GM19328 (cell line): ENCODE measurements around the gene SEMA7A.
A peak's percentile ranks its signal among the peaks of the same experiment; 100 is the strongest.

ENCODE experiments used
- ATAC-seq: cut with Tn5 transposase; IDR thresholded peaks from one replicate; pipeline ENCODE4 v1.9.1; 2021; ENCODE audit warnings: mild to moderate bottlenecking, moderate library complexity; ENCODE audit not compliant: unreplicated experiment

The SEMA7A gene

GRCh38 chr15:74402873-74403587 lies 30.7 kb downstream of the SEMA7A start:
- ATAC-seq = peak; percentile 34

DNA sequence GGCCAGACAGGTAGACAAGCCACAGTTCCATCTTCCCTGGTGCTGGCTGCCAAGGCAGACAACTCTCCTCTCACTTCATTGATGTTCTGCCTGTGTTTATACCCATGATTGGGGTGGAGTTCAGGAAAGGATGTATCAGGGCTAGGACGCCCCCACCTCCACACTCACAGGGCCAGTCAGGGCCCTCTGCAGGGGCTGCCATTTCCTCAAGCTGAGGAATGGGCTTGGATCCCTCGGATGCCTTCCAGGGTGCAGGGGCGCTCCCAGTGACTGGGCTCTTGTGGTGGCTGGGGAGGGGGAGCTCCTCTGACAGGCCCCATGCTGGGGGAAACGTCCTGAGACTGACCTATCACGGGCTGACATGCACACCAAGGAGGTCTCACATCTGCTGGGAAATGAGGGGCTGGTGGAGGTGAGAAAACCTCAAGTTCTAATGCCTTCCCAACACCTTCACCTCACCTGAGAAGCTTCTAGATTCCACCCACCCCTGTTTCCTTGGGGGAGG lies 31.4 kb downstream of the SEMA7A start:
- ATAC-seq = no peak

DNA sequence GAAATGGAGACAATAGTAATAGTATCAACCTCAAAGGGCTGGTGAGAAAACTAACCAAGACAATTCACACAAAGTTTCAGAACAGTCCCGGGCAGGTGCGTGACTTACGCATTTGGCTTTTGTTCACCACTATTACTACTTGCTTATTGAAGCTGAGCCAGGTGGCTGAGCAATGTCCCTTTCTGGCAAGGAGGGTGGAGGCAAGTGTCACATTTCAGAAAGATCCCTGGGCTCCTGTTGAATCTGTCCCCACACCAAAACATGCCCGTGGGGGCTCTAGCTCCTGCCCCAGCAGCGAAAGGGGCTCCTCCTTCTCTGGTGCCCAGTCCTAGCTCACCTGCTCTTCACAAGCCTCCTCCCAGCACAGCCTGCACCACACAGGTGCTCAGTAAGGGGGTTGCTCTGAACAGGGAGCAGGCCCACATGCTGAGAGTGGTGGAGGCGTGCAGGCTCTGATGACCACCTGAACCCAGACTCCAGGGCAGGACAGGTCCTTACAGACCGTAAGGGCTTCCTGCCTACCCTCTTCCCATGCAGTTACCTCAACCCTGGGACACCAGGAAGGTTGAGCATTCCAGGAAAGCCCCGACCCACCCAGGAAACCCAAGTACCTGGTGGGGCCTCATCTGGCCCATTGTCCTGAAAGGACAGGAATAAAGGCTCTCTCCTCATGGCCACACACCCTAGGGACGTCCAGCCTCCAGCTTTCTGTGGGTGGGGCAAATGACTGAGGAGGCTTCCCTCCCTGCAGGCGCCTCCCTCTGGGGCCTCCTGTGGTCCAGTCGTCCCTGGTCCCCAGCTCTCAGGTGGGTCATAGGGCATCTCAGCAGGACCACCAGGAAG lies 32.6 kb downstream of the SEMA7A start:
- no peak for ATAC-seq

DNA sequence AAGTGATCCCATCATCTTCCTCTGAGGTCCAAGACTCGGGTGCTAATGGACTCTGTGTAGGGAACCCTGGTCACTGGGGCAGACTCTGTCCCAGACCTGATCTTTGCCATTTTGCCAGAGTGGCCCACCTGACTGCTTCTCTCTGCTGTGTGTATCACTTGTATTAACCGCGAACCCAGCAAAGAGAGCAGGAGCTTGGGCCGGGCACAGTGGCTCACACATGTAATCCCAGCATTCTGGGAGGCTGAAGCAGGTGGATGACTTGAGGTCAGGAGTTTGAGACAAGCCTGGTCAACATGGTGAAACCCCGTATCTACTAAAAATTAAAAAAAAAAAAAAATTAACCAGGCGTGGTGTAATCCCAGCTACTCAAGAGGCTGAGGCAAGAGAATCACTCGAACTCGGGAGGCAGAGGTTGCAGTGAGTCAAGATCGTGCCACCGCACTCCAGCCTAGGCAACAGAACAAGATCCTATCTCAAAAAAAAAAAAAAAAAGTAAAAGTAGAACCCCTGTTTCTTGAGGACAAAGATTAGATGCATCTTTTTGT lies 33.4 kb downstream of the SEMA7A start:
- ATAC-seq = no peak

- no peak for ATAC-seq
Measured at GRCh38 chr15:74399511-74400312, 34.0 kb downstream of the SEMA7A start.

DNA sequence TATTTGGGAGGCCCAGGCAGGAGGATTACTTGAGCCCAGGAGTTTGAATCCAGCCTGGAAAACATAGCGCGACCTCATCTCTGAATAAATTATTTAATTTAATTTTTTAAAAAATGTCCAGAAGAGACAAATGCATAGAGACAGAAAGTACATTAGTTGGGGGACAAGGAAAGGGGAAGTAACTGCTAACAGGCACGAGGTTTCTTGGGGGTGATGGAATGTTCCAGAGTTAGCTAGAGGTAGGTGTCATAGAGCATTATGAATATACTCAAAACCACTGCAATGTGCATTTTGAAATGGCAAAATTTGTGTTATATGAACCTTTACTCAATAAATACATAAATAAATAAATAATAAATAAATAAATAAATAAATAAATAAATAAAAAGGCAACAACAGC lies 34.7 kb downstream of the SEMA7A start:
- no peak for ATAC-seq

GRCh38 chr15:74398183-74398582 lies 35.6 kb downstream of the SEMA7A start:
- no peak for ATAC-seq

DNA sequence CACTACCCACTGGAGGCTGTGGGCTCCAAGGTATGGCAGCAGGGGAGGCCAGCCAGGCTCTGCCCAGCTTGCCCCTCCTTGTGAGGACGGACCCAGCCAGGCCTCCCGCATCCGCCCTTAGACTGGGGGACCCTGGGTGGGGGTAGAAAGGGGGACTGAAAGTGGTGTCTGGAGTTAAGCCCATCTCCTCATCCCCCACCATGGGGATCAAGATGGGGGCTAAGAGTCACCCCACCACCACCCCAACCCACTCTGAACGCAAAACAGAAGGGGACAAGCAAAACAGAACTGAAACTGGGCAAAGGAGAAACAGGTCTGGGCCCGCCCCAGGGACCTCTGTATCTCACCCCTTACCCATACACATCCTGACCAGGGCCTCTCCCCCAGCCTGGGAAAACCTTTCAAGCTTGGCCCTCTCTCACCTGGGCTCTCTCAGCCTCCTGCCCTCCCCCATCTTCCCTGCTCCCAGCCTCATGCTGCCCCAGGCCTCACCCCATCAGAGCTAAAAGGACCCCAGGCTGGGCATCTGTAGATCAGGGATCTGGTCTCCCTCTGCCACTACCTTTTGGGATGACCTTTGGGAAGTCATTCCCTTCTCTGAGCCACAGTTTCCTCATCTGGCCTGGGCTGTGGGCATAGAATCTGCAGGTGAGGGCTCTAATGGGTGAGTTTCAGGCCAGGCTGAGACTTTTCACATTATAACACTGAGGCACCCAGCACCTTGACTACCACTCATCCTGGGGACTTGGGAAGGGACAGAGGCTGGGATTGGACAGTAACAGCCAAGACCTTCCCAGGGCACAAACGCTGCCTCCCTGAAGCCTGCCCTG lies 36.3 kb downstream of the SEMA7A start:
- ATAC-seq = no peak

GRCh38 chr15:74396445-74397238 lies 37.1 kb downstream of the SEMA7A start:
- peak; percentile 32 for ATAC-seq

GRCh38 chr15:74396146-74396438 lies 37.7 kb downstream of the SEMA7A start:
- no peak for ATAC-seq

- ATAC-seq = no peak
Measured at GRCh38 chr15:74395319-74396145, 38.2 kb downstream of the SEMA7A start.

- ATAC-seq = no peak
Measured at GRCh38 chr15:74394090-74394846, 39.5 kb downstream of the SEMA7A start.

DNA sequence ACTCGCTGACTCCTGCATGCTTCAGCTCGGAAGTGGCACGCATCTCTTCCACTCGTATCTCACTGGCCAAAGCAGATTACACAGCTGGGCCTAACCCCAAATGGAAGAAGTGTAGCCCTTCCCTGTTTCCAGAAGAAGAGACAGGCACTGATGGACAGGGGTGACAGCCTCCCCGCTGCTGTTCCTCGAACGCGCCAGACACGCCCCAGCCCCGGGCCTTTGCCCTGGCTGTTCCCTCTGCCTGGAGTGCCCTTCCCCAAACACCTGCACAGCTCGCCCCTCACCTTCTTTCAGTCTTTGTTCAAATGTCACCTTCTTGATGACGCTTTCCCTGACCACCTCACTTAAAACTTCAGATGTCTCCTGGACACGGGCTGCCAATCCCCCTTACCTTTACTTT lies 40.3 kb downstream of the SEMA7A start:
- no peak for ATAC-seq

DNA sequence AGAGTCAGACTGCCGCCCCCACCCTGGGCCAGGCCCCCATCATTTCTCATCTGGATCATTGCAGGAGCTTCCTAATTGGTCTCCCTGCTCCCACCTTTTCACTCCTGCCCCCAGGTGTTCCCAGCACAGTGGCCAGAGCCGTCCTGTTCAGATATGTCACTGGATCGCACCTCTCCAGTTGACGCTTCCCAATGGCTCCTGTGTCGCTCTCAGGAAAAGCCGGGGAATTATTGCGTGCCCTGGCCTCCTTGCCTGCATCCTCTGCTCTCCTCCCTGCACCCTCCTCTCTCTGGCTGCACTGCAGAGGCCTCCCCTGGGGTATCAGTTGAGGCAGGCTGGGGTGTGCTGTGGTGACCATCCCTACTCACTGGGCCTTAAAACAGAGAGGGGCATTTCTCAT lies 40.9 kb downstream of the SEMA7A start:
- no peak for ATAC-seq

GRCh38 chr15:74392451-74392830 lies 41.3 kb downstream of the SEMA7A start:
- no peak for ATAC-seq

DNA sequence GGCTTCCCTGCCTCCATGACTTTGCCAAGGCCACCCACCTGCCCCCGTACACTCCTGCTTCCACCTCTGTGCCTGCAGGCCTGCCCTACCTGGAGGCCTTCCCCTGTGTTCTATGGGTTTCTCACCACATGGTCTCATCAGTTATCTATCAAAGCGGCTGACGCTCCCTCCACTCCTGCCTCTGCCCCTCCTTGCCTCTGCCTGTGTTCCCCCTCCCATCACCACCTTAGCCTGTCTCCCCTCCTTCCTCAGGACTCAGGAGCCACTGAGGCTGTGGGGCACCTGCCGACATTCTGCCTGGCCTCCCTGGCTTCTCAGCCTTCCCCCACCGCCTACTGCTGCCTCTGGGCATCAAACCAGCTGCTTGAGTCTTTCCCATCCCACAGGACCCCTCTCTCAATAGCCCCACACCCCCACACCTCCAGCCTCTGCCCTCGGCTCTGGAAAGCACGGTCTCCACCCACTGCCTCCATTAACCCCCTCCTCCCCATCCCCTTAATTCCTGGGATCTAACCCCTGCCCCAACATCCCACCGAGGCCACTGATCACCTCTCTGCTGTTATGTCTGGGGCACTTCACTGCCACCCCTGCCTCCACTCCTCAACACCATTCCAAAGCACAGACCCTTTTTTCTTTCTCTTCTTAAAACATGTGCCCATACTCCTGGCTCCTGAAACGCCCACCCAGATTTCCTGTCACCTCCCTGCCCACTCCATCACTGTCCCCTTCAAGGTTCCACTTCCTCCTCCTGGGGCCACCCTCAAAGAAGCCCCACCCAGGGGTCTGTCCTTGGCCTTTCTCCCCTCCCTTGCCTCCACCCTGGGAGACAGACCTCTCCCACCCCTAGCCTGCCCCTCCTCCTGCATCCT lies 41.9 kb downstream of the SEMA7A start:
- ATAC-seq = no peak
